Subcutaneous abdominal adipose tissue (tissue), 5 donors: ENCODE data around the gene BAG3.
A peak's percentile ranks its signal among the peaks of the same experiment; 100 is the strongest.
"Not testable (repeated sequence)": the region's sequence is repeated elsewhere in the genome, so short reads cannot be mapped to it uniquely, and the experiment has no call there.

ENCODE experiments used
- H3K27ac ChIP-seq: one replicate; pipeline ENCODE4 v1.7.0; 2013; ENCODE audit warnings: low read depth, mild to moderate bottlenecking, inconsistent platforms, low read length, moderate library complexity
- H3K27me3 ChIP-seq, 5 donors: one replicate each; pipeline ENCODE4 v1.7.0; 2013; ENCODE audit warnings: low read length in 5 of 5, inconsistent platforms in 1 of 5; ENCODE audit not compliant: control insufficient read depth in 5 of 5, insufficient read depth in 4 of 5
- H3K36me3 ChIP-seq, 5 donors: one replicate each; pipeline ENCODE4 v1.7.0; 2013; ENCODE audit warnings: low read length in 5 of 5; ENCODE audit not compliant: control insufficient read depth in 5 of 5, insufficient read depth in 5 of 5
- H3K4me1 ChIP-seq, 5 donors: one replicate each; pipeline ENCODE4 v1.7.0; 2013; ENCODE audit warnings: low read length in 5 of 5, mild to moderate bottlenecking in 3 of 5, moderate library complexity in 1 of 5; ENCODE audit not compliant: control insufficient read depth in 5 of 5, insufficient read depth in 5 of 5
- H3K4me3 ChIP-seq, 5 donors: one replicate each; pipeline ENCODE4 v1.7.0; 2013; ENCODE audit warnings: low read length in 5 of 5, low read depth in 1 of 5
- H3K9ac ChIP-seq, 5 donors: one replicate each; pipeline ENCODE4 v1.7.0; 2013; ENCODE audit warnings: low read length in 5 of 5, mild to moderate bottlenecking in 4 of 5, moderate library complexity in 3 of 5
- H3K9me3 ChIP-seq, 5 donors: one replicate each; pipeline ENCODE4 v1.7.0; 2013; ENCODE audit warnings: low read length in 5 of 5; ENCODE audit not compliant: control insufficient read depth in 5 of 5
- donor health status: healthy.
- donor health status: healthy.
- donor health status: healthy.
- donor health status: healthy.
- donor health status: healthy.

The BAG3 gene

GRCh38 chr10:119703903-119704508 is 52.8 kb downstream of the BAG3 start:
- Histone ChIP-seq H3K27me3 (no peaks in the 10 kb centered on the region), H3K9ac (no peak overlapping the region), H3K9me3 (no peaks in the 10 kb centered on the region), H3K4me1 (peaks cover 0 to 2% (median 0%) of the 10 kb centered on the region in 5 donors), H3K27ac (no peak overlapping the region), H3K36me3 (no peaks in the 10 kb centered on the region), H3K4me3 (no peak overlapping the region)

- no peaks in the 10 kb centered on the region for H3K9me3 ChIP-seq
- H3K36me3 ChIP-seq, result no peaks in the 10 kb centered on the region
- H3K27ac ChIP-seq, result no peak overlapping the region
- H3K27me3 ChIP-seq, result no peaks in the 10 kb centered on the region
- H3K4me3 ChIP-seq, result no peak overlapping the region
- peaks cover 0 to 2% (median 0%) of the 10 kb centered on the region in 5 donors for H3K4me1 ChIP-seq
- H3K9ac ChIP-seq, result no peak overlapping the region
Observed at GRCh38 chr10:119705434-119705831, 54.3 kb downstream of the BAG3 start.

DNA sequence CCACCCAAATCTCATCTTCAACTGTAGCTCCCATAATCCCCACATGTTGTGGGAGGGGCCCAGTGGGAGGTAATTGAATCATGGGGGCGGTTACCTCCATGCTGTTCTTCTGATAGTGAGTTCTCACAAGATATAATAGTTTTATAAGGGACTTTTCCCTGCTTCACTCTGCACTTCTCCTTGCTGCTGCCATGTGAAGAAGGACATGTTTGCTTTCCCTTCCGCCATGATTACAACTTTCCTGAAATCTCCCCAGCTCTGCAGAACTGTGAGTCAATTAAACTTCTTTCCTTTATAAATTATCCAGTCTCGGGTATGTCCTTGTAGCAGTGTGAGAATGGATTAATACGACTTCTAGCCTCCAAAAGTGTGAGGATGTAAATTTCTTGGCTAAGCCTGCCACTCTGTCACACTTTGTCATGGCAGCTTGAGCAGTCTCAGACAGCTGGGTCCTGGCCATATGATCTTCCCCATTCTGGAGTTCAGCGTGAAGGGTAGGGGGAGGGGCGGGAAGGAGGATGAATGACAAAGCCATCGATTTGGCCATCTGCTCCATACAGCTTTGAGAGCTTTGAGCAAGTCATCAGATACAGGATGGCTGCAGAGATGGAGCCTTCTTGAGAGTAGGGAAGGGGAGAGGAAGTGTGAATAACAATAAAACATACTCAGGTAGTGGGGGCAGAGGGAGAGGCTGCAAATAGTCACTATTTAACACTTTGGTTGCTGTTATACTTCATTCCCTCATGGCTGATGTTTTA is 55.5 kb downstream of the BAG3 start:
- Histone ChIP-seq H3K9ac (no peak overlapping the region), H3K27ac (no peak overlapping the region), H3K27me3 (no peaks in the 10 kb centered on the region), H3K4me3 (no peak overlapping the region), H3K9me3 (no peaks in the 10 kb centered on the region), H3K36me3 (no peaks in the 10 kb centered on the region), H3K4me1 (peaks cover 0 to 2% (median 0%) of the 10 kb centered on the region in 5 donors)

DNA sequence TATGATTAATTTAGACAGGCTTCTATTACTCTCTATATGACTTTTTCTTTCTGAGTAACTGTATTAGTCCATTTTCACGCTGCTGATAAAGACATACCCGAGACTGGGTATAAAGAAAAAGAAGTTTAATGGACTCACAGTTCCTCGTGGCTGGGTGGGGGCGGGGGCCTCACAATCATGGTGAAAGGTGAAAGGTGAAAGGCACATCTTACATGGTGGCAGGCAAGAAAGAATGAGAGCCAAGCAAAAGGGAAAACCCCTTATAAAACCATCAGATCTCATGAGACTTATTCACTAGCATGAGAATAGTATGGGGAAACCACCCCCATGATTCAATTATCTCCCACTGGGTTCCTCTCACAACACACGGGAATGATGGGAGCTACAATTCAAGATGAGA is 56.2 kb downstream of the BAG3 start:
- not testable (repeated sequence) for H3K36me3 ChIP-seq, H3K9ac ChIP-seq, H3K4me1 ChIP-seq

GRCh38 chr10:119710935-119711334 is 59.8 kb downstream of the BAG3 start:
- not testable (repeated sequence) for H3K27ac ChIP-seq, H3K4me3 ChIP-seq, H3K9me3 ChIP-seq, H3K27me3 ChIP-seq, H3K9ac ChIP-seq, H3K36me3 ChIP-seq, H3K4me1 ChIP-seq

More for the DNA sequence above, 56.2 kb downstream of the BAG3 start:
- H3K9me3 ChIP-seq, H3K27me3 ChIP-seq, H3K27ac ChIP-seq, H3K4me3 ChIP-seq: not testable (repeated sequence)

DNA sequence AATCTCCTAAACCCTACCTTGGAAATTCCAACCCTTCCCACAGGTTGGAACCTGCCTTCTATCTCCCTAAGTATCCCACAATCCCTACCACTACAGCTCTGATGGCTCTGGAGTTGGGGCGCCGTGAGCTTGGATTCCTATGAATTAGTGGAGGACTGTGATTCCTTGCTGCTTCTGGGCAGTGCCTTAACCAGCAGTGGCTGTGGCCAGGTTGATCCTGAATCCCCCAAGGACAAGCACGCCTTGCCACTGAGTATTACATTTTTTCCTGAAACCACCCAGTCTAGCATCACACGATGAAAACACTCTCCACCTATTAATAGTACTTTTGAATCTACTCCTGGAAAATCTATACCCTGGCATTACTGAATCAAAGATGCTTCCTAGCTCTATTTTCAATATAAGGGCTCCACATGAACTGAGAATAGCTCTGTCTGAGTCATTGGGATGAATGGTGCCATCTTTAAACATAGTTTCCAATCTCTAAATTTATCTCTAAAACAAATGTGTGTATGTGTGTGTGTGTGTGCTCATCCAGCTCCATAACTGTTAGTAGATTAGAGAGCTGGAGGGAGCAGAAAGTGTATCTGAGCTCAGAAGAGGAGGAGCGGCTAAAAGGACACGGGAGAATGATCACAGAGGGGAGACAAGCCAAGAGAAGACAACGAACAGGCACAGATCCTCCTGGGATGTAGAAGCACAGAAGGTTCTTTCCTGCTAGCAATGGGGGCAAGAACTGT is 62.7 kb downstream of the BAG3 start:
- no peaks in the 10 kb centered on the region for H3K9me3 ChIP-seq
- H3K9ac ChIP-seq, result no peak overlapping the region
- H3K36me3 ChIP-seq, result no peaks in the 10 kb centered on the region
- no peaks in the 10 kb centered on the region for H3K27me3 ChIP-seq
- no peak overlapping the region for H3K27ac ChIP-seq
- H3K4me1 ChIP-seq, result peaks cover 0 to 5% (median 4%) of the 10 kb centered on the region in 5 donors
- H3K4me3 ChIP-seq, result no peak overlapping the region

DNA sequence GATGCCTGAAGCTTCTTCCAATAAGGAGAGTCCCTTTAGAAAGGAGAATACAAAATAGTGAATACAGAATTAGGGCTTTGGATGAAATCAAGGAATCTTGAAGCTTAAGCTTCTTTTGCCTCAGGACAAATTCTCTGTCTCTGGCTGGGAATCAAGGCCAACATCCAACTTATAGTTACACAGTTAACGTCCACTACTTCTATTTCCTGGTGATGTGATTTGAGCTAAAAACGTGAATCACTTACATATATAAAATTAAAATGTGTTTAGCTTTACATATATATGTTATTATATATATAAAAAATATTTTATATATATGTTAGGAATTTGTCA is 63.3 kb downstream of the BAG3 start:
- H3K4me1 ChIP-seq, result peaks cover 0 to 5% (median 4%) of the 10 kb centered on the region in 5 donors
- no peak overlapping the region for H3K27ac ChIP-seq
- no peaks in the 10 kb centered on the region for H3K27me3 ChIP-seq
- H3K9ac ChIP-seq, result no peak overlapping the region
- H3K4me3 ChIP-seq, result no peak overlapping the region
- no peaks in the 10 kb centered on the region for H3K36me3 ChIP-seq
- H3K9me3 ChIP-seq, result no peaks in the 10 kb centered on the region

GRCh38 chr10:119715628-119716505 is 64.7 kb downstream of the BAG3 start:
- no peaks in the 10 kb centered on the region for H3K9me3 ChIP-seq
- H3K27ac ChIP-seq, result no peak overlapping the region
- H3K27me3 ChIP-seq, result no peaks in the 10 kb centered on the region
- H3K36me3 ChIP-seq, result no peaks in the 10 kb centered on the region
- peaks cover 0 to 5% (median 4%) of the 10 kb centered on the region in 5 donors for H3K4me1 ChIP-seq
- H3K4me3 ChIP-seq, result no peak overlapping the region
- peak overlapping the region in 1 of 5 donors; percentile 59 for H3K9ac ChIP-seq

DNA sequence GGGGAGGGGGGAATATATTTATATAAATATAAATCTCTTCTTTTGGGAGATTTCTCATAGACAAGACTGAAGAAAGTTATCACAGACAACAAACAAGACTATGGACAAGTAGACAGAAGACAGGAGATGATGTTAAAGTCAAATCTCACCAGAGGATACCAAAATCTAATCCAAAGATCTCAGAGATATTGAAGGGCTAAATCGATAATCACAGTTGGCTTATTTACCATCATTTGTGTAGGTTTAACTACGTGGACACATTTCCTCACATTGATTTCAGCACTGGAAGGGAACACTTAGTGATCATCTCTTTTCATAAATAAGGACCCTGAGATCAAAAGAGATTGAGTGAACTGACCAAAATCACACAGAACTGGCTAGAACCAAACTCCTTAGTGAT is 72.0 kb downstream of the BAG3 start:
- no peaks in the 10 kb centered on the region for H3K9me3 ChIP-seq
- H3K36me3 ChIP-seq, result no peaks in the 10 kb centered on the region
- no peak overlapping the region for H3K4me3 ChIP-seq
- H3K4me1 ChIP-seq, result peaks cover 4 to 28% (median 27%) of the 10 kb centered on the region in 5 donors
- H3K9ac ChIP-seq, result no peak overlapping the region
- no peak overlapping the region for H3K27ac ChIP-seq
- H3K27me3 ChIP-seq, result no peaks in the 10 kb centered on the region
